Measurements from ENCODE around the gene GSX1.

GSX1 gene

DNA sequence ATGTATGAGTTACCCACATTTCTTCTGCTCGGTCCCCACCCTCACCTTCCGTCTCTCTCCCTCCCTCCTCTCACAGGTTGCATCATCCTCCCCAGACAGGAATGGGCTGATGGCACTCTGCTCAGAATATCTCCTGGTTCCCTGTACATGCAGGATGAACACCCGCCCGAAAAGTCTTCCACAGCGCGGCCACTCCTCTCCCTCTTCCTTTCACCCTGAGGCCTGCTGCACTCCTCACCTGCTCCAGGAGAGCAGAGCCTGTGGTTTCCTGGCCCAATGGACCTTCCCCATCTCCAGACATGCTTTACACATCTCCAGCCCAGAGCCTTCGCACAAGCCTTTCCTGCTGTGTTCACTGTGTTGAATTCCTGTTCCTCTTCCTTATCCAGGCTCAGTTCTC, 40.9 kb downstream of the GSX1 start:
- DNase-seq (ENCODE audit: low spot score) = no peak

DNA sequence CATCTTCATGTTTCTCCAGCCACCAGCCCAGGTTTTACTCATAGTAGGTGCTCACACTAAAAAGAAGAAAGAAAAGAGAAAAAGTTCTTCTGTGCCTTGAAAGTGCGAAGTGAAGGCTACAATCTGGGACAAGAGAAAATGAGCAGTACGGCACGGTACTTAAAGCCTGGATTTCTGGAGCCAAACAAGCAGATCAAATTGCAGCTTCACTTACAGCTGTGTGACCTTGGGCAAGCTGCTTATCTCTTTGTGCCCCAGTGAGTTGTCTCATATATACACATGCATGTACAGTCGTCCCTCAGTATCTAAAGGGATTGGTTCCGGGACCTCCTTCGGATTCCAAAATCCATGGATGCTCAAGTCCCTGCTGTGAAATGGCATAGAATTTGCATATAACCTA, 41.8 kb downstream of the GSX1 start:
- DNase-seq (ENCODE audit: low spot score) = no peak

DNA sequence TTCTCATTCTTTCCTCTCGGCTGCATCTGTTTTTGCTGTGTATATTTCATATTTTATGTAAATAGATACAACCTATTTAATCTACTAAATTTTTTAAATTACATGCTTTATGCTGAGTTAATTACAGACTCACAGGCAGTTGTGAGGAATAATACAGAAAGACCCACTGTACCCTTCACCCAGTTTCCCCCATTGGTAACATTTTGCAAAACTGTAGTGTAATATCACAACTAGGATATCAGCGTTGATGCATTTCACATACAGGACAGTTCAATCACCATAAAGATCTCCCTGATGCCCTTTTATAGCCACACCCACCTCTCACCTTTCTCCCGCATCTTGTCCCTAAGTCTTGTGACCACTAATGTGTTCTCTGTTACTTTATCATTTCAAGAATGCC, 43.5 kb downstream of the GSX1 start:
- DNase-seq (ENCODE audit: low spot score) = no peak

DNA sequence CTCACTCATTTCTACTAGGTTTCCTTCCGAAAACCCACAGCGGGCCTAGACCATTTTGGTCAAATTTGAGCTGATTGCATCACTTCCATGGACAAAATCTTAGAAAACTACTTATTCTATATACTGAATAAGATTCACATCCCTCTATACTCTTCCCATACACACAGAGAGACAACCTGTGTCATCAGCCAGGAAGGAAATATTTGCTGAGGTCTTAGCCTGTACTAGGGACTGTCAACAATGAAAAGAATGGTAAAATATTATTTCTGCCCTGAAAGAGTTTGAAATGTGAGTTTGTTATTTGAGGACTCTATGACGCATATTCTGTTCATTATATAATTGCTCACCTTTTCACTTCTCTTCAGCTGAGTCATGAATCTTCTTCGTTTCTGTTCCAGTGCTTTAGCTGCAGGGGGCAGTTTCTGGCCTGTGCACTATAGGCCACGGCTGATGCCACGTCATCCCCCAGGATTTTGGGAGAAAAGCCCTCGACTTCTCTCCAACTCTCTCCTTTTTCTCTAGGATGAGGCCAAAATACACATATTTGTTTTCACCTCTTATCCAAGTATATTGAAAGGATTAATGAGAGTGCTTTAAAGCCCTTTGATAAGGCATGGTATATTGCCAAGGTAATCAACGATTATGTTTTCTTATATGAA, 47.7 kb downstream of the GSX1 start:
- DNase-seq (ENCODE audit: low spot score) = no peak

DNA sequence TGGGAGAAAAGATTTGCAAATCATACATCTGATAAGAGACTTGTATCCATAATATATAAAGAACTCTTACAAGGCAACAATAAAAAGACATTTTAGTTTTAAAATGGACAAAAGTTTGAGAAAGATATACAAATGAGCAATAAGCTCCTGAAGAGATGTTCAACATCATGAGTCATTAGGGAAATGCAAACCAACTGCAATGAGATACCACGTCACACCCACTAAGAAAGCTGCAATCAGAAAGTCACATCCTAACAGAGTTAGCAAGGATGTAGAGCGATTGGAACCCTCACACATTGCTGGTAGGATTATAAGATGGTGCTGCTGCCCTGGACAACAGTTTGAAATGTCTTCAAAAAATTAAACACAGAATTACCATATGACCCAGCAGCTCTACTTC, 50.3 kb downstream of the GSX1 start:
- no peak for DNase-seq (ENCODE audit: low spot score)
